NCI-H1092 (cell line): ENCODE results near the gene SPOCD1.
"Not testable (repeated sequence)": the region's sequence is repeated elsewhere in the genome, so short reads cannot be mapped to it uniquely, and the experiment has no call there.

Source experiments
- DNase-seq: peaks from one replicate; lab custom pipeline; 2025; lab: John Stamatoyannopoulos, UW

SPOCD1 gene

DNA sequence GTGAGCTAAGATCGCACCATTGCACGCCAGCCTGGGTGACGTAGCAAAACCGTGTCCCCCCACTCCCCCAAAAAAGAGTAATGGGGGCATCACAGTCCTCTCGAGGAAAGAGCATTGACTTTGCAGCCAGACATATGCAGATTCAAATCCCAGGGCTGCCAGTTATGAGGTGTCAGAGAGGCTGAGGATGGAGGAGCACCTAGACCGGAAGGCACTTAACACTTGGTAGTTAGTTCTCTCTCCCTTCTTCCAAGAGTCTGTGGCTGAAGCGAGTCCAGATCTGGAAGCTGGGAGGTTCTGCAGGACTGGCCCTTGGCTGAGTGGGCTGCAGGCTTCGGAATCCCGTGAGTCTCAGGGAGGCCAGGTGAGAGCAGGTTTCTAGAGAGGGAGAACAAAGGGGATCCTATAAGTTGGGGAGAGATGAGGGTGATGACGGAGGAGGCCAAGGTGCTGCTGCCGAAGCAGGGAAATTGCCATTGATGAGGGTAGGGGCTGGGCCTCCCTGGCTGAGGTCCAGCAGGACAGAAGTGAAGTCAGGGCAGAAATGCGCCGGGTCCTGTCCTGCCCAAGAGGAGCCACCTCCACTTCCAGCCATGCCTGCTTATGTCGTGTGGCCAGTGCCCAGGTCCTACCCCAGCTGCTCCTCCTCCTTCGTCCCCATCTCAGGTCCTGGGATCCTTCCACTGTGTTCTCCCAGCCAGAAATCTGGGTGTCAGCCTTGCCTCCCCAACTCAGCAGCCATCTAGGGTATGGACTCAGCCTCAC, 13.3 kb upstream of the SPOCD1 start:
- DNase-seq = no peak

DNA sequence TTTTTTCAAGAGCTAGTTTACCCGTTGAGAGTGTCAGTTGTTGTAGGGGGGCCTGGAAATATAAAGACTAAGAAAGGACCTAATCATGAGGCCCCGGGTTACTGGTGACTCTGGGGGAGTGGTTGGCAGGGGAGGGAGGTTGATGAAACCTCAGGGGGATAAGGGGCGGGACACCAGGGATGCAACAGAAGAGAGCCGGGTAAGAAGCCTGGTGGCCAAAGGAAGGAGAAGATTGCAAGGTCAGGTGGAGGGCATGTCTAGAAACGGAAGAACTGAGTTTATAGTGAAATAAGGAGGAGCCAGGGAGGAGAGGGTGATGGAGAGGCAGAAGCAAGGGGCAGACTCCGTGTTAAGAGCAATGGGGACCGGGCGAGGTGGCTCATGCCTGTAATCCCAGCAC, 12.5 kb upstream of the SPOCD1 start:
- DNase-seq = no peak

DNA sequence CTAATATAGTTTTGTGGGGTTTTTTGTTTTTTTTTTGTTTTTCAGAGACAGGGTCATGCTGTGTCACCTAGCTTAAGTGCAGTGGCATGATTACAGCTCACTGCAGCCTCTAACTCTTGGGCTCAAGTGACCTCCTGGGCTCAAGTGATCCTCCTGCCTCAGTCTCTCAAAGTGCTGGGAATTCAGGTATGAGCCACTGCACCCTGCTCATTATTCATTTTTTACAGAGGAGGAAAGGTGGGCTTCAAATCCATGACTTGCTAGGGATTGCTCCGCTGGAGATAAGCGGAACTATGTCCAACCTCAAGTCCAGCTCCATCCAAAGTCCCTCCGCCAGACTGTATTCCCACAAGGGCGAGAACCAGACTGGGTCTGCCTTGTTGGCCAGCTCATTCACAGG, 8.0 kb upstream of the SPOCD1 start:
- DNase-seq = no peak

DNA sequence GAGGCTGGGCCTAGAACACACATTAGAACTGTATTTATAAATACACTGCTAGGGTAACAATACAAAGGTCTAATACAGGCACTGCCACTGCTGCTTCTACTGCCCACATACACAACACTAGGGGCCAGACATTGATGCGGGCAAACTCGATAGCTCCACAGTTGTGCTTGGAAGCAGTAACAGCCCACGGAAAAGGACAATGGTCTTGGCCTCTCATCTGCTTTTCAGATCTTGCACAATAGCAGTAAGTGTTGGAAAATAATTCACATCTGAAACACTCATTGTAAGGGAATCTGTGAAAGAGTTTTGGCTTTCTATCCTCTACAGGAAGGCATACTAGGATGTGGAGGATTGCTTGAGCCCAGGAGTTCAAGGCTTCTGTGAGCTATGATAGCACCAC, 6.9 kb upstream of the SPOCD1 start:
- DNase-seq = no peak

DNA sequence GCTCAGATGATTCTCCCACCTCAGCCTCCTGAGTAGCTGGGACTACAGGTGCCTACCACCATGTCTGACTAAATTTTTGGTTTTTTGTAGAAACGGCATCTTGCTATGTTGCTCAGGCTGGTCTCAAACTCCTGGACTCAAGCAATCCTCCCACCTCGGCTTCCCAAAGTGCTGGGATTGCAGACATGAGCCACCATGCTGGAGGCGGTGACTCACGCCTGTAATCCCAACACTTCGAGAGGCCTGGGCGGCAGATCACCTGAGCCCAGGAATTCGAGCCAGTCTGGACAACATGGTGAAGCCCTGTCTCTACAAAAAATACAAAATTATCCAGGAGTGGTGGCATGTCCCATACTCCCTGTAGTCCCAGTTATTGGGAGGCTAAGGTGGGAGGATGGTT, 4.4 kb upstream of the SPOCD1 start:
- DNase-seq = not testable (repeated sequence)

DNA sequence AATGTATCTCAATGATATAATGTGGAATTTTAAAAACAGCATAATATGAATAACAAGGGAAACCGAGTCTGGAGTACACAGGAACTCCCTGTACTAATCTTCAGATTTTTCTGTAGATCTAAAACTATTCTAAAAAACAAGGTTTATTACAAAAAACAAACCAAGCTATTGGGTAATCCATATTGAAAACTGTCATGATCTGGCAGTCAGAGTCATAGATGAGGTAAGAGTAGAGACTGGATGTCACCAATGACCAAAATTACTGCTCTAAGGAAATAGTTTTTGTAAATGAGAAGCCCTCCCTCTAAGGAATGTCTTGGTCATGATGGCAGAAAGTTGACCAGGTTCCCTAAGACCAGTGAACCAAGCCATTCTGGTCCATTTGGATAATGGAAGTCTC, 2.4 kb upstream of the SPOCD1 start:
- DNase-seq = no peak

DNA sequence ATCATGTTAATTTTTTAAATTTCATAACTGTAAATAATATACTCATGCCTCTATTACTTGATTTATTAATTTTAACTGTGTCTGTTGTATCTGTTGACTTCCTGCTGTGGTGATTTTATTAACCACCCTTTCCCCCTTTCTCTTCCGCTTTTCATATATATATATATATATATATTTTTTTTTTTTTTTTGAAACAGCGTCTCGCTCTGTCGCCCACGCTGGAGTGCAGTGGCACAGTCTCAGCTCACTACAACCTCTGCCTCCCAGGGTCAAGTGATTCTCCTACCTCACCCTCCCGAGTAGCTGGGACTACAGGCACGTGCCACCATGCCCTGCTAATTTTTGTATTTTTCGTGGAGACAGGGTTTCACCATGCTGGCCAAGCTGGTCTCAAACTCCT, 1.1 kb upstream of the SPOCD1 start:
- not testable (repeated sequence) for DNase-seq

DNA sequence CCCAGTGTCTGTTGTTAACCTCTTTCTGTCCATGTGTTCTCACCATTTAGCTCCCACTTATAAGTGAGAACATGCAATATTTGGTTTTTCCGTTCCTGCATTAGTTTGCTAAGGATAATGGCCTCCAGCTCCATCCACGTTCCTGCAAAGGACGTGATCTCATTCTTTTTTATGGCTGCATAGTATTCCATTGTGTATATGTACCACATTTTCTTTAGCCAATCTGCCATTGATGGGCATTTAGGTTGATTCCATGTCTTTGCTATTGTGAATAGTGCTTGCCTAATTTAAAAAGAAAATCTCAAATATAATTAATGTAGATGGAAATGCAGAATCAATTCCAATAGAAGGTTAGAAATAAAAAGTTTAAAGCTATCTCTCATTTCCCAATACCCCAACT, 679 bp upstream of the SPOCD1 start:
- DNase-seq = not testable (repeated sequence)

DNA sequence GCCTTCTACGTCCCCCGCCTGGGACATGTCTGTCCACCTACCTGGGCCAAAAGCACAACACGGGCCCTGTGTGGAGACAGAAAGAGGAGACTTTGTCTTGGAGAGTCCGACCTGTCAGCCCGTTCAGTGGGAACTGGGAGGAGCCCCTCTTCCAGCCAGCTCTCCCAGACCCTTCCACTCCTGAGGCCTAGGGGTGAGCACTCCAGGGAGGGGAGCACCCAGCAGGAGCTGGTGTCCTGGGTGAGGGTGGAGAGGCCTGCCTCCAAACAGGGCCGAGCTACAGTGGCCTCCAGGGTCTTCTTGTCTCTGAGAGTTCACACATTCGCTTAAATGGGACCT, 546 bp downstream of the SPOCD1 start:
- DNase-seq = no peak

DNA sequence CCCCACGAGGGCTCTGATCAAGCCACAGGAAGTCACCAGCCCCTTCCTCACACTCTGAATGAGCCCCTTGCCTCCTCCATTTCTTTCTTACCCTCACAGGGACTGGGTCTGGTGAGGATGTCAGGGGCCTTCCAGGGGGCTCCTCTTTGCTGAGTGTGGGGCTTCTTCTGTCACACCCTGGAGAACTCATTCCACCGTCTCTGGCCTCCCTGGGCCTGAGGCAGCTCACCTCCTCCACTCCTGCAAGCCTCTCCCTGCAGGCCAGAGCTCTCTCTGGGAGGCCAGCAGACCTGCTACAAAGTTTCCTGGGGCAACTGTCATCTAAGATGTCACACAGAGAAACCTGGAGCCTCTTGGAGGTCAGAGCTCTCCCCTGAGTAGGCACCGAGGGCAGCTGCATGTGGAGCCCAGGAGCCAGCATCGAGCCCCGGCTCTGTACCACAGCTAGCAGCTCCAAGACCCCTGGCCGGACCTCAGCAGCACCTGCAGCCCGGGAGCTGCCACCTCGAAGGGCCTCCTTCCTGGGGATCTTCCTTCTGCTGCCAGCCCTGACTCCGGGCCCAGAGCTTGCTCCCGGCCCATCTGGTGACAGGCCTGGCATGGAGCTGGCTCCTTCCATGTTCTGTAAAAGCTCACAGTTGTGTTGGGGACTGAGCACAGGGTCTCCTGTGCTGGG, 1.1 kb downstream of the SPOCD1 start:
- no peak for DNase-seq

DNA sequence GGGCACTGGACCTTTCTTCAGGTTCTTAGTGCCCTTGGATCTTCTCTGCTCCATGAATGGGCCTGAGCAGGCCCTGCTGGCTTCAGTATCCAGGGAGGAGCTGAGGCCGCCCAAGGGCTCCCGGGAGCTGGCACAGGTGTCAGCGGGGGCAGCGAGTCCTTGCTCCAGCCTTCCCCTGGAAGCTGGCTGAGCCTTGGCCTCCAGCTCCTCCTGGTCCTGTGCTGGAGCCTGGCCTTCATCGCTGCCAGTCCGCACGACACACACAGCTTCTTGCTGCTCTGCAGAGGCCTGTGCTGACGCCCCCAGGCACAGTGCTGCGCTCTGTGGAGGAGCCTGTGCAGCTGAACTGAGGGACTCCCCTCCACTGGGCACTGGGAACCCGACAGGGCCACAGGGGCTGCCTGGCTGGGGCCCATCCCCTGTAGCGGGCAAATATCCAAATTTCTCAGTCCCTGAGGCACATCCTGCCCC, 1.7 kb downstream of the SPOCD1 start:
- no peak for DNase-seq

DNA sequence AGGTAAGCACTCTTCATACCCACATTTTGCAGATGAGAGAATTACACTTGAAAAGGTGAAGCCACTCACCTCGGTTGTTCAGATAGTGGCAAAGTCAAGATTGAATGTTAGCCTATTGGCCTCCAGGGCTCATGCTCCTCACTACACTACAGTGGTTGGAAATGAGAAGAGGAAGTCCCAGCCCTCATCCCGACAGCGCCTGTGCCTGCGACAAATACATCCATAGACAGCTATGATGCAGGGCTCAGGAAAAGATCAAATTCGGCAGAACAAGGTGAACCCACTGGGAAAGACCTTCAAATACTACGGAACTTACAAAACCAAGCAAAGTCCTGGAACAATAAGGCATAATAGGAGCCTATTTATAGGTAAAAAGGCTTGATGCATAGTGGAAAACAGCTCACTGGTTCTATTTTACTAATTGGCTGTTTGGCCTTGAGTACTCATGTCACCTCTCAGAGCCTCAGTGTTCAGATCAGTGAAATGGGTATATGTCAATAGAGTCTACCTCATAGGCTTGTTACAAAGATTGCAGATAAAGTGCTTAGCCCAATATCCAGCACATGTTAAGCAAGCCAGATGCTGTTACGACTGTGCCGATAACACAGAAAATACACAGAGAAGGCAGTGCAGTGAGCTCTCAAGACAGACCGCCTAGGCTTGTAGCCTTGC, 3.5 kb downstream of the SPOCD1 start:
- no peak for DNase-seq

DNA sequence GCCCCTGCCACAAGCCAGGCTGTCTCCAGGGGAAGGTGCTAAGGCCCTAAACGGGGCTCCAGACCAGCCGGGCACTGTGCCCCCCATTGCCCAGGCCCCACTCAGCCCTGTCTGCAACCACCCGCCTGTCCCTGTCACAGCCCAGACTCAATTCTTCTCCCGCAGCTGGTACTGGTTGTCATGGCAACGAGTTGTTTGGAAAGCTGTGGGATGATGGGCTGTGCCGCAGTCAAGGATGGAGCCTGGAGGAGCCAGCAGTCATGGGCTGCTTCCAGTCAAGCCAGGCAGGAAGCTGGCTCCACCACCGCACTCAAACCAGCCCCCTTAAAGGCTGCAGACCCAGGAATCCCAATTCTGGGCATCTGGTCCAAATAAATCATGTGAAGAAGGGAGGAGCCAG, 4.2 kb downstream of the SPOCD1 start:
- DNase-seq = peak; percentile 64

DNA sequence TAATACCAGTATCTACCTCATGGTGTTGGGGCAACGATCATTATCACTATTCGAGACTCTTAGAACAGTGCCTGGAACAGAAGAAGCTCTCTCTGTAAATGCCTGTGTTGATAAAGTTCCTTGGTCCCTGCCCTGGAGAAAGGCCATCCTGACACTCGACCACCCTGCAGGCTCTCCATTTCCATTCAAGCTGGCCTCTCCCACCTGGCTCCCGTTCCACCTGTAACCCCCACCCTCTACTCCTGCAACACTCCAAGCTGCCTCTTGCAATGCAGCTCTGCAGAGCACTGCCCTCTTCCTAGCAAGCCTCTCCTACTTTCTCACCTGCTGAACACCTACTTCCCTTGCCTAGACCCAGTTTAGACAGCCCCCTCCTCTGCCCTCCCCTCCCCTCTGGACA, 6.1 kb downstream of the SPOCD1 start:
- DNase-seq = no peak

DNA sequence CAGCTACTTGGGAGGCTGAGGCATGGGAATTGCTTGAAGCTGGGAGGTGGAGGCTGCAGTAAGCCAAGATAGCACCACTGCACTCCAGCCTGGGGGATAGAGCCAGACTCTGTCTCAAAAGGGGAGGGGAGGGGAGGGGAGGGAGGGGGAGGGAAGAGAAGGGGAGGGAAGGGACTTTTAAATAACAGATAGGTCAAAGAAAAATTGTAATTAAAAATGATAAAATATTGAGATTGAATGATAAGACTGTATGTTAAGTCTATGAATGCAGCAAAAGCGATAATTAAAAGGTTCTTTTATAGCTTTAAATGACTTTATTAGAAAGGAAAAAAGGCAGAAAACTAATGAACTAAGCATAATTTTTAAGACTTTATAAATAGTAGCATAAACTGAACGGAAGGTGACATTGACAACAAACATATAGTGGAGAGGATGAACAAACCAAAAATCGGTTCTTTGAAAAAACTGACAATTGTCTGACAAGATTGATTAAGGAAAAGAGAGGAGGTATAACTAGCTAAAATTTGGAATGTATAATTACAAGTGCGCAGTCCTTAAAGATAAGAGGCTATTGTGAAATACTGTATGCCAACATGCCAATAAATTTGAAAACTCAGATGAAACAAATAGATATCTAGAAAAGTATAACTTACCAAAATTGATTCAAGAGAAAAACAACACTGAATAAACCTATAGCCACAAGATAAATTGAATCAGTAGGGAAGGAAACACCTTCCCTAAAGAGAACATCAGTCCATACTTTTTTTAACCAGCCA, 8.4 kb downstream of the SPOCD1 start:
- no peak for DNase-seq

DNA sequence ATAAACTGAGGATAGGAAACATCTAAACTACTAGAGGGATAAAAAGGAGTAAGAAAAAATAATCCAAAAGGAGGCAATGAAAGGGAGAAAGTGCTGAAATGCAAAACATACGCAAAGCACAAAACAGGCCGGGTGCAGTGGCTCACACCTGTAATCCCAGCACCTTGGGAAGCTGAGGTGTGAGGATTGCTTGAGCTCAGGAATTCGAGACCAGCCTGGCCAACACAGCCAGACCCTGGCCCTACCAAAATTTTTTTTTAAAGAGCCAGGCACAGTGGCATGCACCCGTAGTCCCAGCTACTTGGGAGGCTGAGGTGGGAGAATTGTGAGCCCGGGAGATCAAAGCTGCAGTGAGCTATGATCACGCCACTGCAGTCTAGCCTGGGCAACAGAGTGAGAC, 10.5 kb downstream of the SPOCD1 start:
- no peak for DNase-seq

DNA sequence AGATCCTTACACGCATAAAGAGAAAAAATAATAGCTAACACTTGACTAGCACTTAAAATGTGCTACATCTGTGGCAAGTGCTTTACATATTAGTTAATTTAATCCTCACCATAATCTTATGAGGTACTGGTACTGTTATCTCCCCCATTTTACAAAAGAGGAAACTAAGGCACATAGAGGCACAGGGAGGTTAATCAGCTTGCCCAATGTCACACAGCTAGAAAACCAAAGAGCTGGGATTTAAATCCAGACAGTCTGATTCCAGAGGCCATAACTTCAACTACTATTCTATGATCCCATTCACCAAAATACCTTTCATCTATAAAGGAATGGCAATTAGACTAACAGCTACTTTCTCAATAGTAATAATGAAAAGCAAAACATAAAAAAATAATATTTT, 11.7 kb downstream of the SPOCD1 start:
- no peak for DNase-seq

DNA sequence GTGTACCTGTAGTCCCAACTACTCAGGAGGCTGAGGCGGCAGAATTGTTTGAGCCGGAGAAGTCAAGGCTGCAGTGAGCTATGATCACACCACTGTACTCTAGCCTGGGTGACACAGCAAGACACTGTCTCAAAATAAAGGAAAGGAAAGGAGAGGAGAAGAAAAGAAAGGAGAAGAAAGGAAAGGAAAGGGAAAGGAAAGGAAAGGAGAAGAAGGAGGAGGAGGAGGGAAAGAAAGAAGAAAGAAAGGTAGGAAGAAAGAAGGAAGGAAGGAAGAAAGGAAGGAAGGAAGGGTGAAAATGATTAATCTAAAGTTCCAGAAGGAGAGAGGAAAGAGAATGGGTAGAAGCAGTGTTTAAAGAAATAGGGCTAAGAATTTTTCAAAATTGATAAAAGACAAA, 12.2 kb downstream of the SPOCD1 start:
- no peak for DNase-seq

DNA sequence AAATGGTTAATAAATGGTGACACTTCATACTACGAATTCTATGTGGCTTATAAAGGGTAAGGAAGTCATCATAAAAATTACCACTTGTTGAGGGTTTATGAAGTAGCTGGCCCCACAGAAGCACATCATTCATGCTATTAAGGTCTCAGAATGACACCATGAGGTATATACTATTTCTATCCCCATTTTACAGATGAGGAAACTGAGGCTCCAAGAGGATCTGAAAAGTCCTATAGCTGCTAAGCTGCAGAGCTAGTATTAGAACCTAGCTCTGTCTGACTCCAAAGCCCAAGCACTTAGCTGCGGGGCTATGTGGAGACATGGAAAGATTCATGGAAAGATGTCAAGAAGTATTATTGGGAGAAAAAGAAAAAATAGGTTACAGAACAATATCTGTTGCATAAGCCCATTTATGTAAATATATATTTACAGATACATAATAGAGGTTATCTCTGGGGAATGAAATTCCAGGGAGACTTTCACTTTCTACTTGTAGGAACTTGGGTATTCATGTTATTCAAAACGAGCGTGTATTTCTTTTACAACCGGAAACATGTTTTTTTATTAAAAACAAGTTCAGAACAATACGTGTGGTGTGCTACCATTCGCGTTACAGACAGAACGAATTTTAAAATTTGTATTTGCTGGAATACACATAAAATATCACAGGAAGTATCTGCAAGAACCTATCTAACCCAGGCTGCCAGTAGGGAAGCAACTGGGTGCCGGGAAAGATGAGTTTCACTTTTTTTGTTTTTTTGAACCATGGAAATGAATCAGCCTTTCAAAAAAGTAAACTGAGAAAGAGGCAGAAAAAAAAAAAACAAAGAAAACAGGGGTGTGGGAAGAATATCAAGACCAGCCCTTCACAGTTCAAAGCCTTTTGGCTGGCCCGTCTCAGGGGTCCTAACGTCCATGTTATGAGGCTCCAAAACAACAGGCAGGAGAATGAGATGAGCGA, 13.4 kb downstream of the SPOCD1 start:
- no peak for DNase-seq

DNA sequence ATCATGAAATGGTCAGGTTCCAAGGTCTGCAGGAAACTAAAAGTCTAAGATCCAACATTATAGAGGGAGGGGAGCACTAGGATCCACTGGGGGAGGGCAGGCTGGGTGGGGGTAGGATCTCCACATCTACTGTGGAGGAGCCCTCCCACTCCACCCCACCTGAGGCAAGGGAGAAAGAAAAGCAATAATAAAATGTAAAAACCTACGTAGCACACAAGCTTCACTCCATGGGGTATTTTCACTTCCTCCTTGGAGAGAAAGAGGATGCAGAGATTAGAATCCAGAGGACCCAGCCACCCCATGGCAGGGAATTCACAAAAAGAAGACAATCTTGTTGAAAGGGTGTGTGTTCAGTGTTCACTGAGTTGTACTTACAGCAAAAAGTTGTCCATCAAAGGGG, 14.4 kb downstream of the SPOCD1 start:
- no peak for DNase-seq

DNA sequence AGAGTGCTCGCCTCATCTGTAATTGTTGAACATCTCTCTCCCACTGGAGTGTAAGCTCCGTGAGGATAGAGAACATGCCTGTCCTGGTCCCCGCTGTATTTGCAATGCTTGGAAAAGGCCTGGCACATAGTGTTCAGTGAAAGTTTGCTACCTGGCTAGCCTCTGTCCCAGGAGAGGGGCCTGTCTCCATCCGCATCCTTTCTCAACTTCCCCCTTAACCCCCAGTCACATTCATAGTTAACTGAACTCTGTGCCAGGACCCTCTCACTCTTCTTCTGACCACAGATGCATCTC, 15.2 kb downstream of the SPOCD1 start:
- DNase-seq = no peak
